HFFc6 (cell line): ENCODE measurements around the gene USP47. TPM values are rescaled to one million over a fixed set of nuclear protein-coding genes. Genes with fewer than 3 reads are reported as not detected.

Experiments used
- DNase-seq: peaks from one replicate; pipeline ENCODE4 v3.0.0-alpha.2; 2018
- H3K27ac Mint-ChIP-seq: 2 replicates; pipeline ENCODE4 v1.8.0; 2020; ENCODE audit warnings: mild to moderate bottlenecking, mixed read lengths
- H3K27me3 Mint-ChIP-seq: 2 replicates; pipeline ENCODE4 v1.8.0; 2021; ENCODE audit warnings: mild to moderate bottlenecking, moderate library complexity, mixed read lengths; ENCODE audit not compliant: insufficient read depth
- H3K36me3 Mint-ChIP-seq: 2 replicates; pipeline ENCODE4 v1.8.0; 2021; ENCODE audit warnings: low read depth, mixed read lengths
- H3K4me1 Mint-ChIP-seq: 2 replicates; pipeline ENCODE4 v1.8.0; 2020; ENCODE audit warnings: low read depth, mixed read lengths
- H3K4me3 Mint-ChIP-seq: 2 replicates; pipeline ENCODE4 v1.8.0; 2020; ENCODE audit warnings: mild to moderate bottlenecking, moderate library complexity, mixed read lengths
- H3K9me3 Mint-ChIP-seq: 2 replicates; pipeline ENCODE4 v1.8.0; 2020; ENCODE audit warnings: mild to moderate bottlenecking, mixed read lengths
- total RNA-seq, 6 experiments: library from RNA; stranded (reverse); fragmentation: NEBNext Ultra II Directional; extraction: Animal tissue kit (Norgen Biotek cat#: 25700); gene quantifications; 2 replicates in 1 of 6; 3 replicates in 5 of 6; pipeline ENCODE4 v1.2.3, GENCODE V29; 2021
- TF ChIP-seq, protein P1 (sequence below): fragments of 200-600 bp; sonication (generic); IDR thresholded peaks from 2 replicates; pipeline ENCODE4 v1.5.0; 2021; ENCODE audit warnings: antibody characterized with exemption, mild to moderate bottlenecking

The USP47 gene
- total RNA-seq, 6 experiments from 2014 or later, result 33.6 to 38.7 (median 35.1) TPM

DNA sequence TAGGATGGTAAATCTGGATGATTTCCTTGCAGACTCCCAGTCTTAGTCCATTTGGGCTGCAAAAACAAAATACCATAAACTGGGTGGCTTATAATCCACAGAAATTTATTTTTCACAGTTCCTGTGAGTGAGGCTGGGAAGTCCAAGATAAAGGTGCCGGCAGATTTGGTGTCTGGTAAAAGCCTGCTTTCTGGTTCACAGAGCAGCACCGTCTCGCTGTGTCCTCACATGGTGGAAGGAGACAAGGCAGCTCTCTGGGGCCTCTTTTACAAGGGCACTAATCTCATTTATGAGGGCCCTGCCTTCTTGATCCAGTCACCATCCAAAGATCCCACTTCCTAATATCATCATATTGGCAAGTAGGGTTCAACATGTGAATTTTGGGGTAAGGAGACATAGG is 8.9 kb downstream of the USP47 start:
- Mint-ChIP-seq H3K36me3 (peaks cover 6% of the 10 kb centered on the region), H3K4me1 (peaks cover 51% of the 10 kb centered on the region), H3K9me3 (no peaks in the 10 kb centered on the region), H3K4me3 (no peak overlapping the region), H3K27me3 (no peaks in the 10 kb centered on the region), H3K27ac (peak overlapping the region; percentile 69)
- DNase-seq, result no peak
- TF ChIP-seq, protein P1, sequence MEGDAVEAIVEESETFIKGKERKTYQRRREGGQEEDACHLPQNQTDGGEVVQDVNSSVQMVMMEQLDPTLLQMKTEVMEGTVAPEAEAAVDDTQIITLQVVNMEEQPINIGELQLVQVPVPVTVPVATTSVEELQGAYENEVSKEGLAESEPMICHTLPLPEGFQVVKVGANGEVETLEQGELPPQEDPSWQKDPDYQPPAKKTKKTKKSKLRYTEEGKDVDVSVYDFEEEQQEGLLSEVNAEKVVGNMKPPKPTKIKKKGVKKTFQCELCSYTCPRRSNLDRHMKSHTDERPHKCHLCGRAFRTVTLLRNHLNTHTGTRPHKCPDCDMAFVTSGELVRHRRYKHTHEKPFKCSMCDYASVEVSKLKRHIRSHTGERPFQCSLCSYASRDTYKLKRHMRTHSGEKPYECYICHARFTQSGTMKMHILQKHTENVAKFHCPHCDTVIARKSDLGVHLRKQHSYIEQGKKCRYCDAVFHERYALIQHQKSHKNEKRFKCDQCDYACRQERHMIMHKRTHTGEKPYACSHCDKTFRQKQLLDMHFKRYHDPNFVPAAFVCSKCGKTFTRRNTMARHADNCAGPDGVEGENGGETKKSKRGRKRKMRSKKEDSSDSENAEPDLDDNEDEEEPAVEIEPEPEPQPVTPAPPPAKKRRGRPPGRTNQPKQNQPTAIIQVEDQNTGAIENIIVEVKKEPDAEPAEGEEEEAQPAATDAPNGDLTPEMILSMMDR, result no peak

DNA sequence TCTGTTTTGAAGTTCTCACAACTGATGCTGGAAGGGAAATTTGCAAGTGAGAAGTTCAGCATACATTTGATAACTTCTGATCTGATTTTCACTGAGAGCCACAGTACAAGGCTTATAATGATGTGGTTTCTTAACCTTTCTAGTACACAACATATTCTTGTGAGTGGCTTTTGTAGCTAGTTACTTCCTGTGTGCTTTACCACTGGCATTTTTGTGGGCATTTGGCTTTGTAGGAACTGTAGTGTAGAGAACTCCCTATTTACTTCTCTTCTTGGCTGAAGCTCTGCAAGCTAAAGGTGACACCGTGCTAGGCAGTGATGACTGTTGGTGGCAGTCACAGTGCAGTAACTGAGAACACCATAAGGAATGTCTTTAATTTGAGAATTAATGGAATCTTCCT is 14.9 kb downstream of the USP47 start:
- Mint-ChIP-seq H3K4me1 (peaks cover 69% of the 10 kb centered on the region), H3K36me3 (no peaks in the 10 kb centered on the region; the same call in 1 of the 2 replicates), H3K27me3 (no peaks in the 10 kb centered on the region), H3K27ac (peak overlapping the region; percentile 21; the same call in 1 of the 2 replicates), H3K9me3 (no peaks in the 10 kb centered on the region), H3K4me3 (no peak overlapping the region)
- TF ChIP-seq, protein P1, result no peak
- DNase-seq, result peak; percentile 35

DNA sequence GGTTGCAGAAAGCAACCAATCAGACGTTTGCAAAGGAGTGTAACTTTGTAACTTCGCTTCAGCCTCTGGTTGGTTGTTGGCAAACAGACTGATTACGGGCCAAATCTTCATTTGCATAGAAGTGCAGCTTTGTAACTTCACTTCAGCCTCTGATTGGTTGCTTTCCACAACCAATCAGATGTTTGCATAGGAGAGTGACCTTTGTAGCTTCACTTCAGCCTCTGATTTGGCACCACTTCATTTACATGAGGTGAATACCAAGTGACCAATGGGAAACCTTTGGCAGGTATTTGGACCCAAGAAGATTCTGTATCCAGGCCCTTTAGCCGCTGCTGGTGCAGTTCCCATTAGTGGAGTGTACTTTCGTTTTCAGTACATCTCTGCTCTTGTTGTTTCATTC is 16.0 kb downstream of the USP47 start:
- peaks cover 58% of the 10 kb centered on the region for H3K4me1 Mint-ChIP-seq
- peak overlapping the region; percentile 43; the same call in 1 of the 2 replicates for H3K4me3 Mint-ChIP-seq
- DNase-seq, result no peak
- H3K27me3 Mint-ChIP-seq, result no peaks in the 10 kb centered on the region
- TF ChIP-seq, protein P1, result no peak
- no peaks in the 10 kb centered on the region for H3K9me3 Mint-ChIP-seq
- H3K36me3 Mint-ChIP-seq, result no peaks in the 10 kb centered on the region
- H3K27ac Mint-ChIP-seq, result no peak overlapping the region

DNA sequence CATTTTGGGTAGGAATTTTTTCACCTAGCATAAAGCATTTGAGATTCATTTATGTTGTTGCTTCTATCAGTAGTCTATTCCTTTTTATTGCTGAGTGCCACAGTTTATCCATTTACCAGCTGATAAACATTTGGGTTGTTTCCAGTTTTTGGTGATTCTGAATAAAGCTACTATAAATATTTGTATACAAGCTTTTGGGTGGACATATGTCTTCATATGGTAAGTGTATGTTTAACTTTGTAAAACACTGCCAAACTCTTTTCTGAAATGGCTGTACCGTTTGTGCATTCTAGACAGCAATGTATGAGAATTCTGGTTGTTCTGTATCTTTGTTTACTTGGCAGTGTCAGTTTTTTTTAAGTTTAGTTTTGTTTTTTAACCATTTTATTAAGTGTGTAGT is 16.9 kb downstream of the USP47 start:
- H3K4me3 Mint-ChIP-seq, result no peak overlapping the region
- peaks cover 50% of the 10 kb centered on the region for H3K4me1 Mint-ChIP-seq
- DNase-seq, result no peak
- H3K27ac Mint-ChIP-seq, result no peak overlapping the region
- H3K36me3 Mint-ChIP-seq, result no peaks in the 10 kb centered on the region
- no peaks in the 10 kb centered on the region for H3K9me3 Mint-ChIP-seq
- TF ChIP-seq, protein P1, result no peak
- no peaks in the 10 kb centered on the region for H3K27me3 Mint-ChIP-seq

DNA sequence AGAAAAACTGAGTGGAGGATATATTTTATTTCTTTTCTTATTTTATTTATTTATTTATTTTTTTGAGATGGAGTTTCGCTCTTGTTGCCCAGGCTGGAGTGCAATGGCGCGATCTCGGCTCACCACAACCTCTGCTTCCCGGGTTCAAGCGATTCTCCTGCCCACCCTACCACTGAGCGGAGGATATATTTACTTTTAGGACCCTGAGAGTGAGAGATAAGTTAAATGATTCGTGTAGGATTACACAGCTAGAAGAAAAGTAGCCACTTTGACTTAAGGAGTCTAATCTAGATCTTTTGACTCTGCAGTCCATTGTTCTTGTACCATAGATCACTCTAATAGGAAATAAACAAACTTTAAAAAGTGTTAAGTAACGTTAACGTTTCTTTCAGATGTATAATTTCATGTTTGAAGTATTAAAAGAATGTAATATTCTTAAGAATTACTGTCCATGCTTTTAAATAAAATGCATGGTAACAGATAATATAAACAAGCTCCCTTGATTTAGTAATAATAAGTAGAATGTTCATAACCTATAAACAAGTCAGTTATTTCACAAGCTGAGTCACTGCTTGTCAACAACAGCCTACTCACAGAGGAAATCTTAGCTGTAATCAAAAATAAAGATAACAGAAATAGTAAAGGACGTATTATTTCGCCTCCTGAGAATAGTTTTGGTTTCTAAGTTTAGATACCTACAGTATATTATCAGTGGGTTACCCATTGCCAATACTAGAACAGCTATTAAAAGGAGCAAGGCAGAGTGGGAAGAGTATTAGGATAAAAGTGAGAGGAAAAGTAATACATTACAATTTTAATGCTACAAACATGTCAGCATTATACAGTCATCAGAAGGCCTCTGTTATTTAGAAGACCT is 18.6 kb downstream of the USP47 start:
- H3K27me3 Mint-ChIP-seq, result no peaks in the 10 kb centered on the region; the same call in 1 of the 2 replicates
- H3K27ac Mint-ChIP-seq, result peak overlapping the region; percentile 84
- TF ChIP-seq, protein P1, result no peak
- no peaks in the 10 kb centered on the region for H3K9me3 Mint-ChIP-seq
- peaks cover 4% of the 10 kb centered on the region; the same call in 1 of the 2 replicates for H3K36me3 Mint-ChIP-seq
- peak overlapping the region; percentile 48; the same call in 1 of the 2 replicates for H3K4me3 Mint-ChIP-seq
- H3K4me1 Mint-ChIP-seq, result peaks cover 62% of the 10 kb centered on the region
- DNase-seq, result peak; percentile 58
